Hair follicle dermal papilla cell (primary cell): ENCODE results near the gene KLHL41. TPM values are rescaled to one million over a fixed set of nuclear protein-coding genes. Genes with fewer than 3 reads are reported as not detected.

Experiments
- total RNA-seq: library from RNA; depleted of rRNA; stranded (reverse); fragments of >200 nt; gene quantifications from 2 replicates; pipeline ENCODE4 v1.2.3, GENCODE V29; 2012

Gene KLHL41
- total RNA-seq, result 0.97 TPM in 2 replicates

GRCh38 chr2:169509298-169509885 is at the start of gene KLHL41:
KLHL41 (plus strand) TSS chr2:169509702; CDS start chr2:169509779, 77 bp downstream.

GRCh38 chr2:169479257-169480078 is 30.0 kb upstream of the KLHL41 start, which contains the start of gene BBS5:
BBS5 (plus strand) TSS chr2:169479494; CDS start chr2:169479554, 60 bp downstream.

GRCh38 chr2:169573160-169573973 is 63.9 kb downstream of the KLHL41 start, which contains the start of gene FASTKD1:
FASTKD1 (minus strand) TSS chr2:169573865; CDS start chr2:169572029, 1,836 bp downstream.

Other genes starting within 250 kb of the KLHL41 start
- not detected in 2 replicates for gene LRP2, start 147.2 kb upstream of the KLHL41 start, total RNA-seq
- 5.0 and 5.8 TPM in 2 replicates for gene BBS5, start 30.2 kb upstream of the KLHL41 start, total RNA-seq
- gene FASTKD1, start 64.2 kb downstream of the KLHL41 start, total RNA-seq, result 18.0 and 19.8 TPM in 2 replicates
- gene PPIG, start 74.6 kb downstream of the KLHL41 start, total RNA-seq, result 22.7 and 24.5 TPM in 2 replicates
- 0.12 TPM in 1 of 2 replicates, not detected in the other for gene CFAP210, start 184.7 kb downstream of the KLHL41 start, total RNA-seq
- 3.5 and 5.5 TPM in 2 replicates for gene PHOSPHO2, start 184.8 kb downstream of the KLHL41 start, total RNA-seq
- 1.6 and 1.7 TPM in 2 replicates for gene KLHL23, start 224.1 kb downstream of the KLHL41 start, total RNA-seq